Stimulated activated CD4-positive, alpha-beta T cell treated with anti-CD3 and anti-CD28 coated beads, Interleukin-4, amount 100 ng/mL, for 4 hours (primary cell): Measurements from ENCODE around the gene RALGAPA2.

Experiments used
- DNase-seq, 2 experiments: peaks; one replicate each; pipeline ENCODE4 v3.0.0-alpha.2; 2020

The RALGAPA2 gene

DNA sequence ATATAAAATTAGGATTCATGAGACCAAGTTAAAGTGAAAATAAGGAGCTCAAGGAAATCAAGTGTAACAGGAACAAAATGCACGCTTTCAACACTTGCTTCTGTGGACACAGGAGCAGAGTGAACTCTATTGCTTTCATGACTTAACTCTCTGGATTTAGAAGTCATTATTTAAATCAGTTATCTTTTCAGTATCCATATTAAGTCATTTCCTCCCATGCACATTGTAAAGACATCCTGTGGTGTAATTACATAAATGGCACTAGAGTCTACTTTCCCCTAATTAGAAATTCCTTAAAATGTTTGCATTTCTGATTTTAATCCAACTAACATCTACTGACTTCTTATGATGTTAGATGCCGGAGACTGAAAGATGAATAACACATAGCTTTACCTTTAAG lies 256.5 kb downstream of the RALGAPA2 start:
- no peak for DNase-seq

DNA sequence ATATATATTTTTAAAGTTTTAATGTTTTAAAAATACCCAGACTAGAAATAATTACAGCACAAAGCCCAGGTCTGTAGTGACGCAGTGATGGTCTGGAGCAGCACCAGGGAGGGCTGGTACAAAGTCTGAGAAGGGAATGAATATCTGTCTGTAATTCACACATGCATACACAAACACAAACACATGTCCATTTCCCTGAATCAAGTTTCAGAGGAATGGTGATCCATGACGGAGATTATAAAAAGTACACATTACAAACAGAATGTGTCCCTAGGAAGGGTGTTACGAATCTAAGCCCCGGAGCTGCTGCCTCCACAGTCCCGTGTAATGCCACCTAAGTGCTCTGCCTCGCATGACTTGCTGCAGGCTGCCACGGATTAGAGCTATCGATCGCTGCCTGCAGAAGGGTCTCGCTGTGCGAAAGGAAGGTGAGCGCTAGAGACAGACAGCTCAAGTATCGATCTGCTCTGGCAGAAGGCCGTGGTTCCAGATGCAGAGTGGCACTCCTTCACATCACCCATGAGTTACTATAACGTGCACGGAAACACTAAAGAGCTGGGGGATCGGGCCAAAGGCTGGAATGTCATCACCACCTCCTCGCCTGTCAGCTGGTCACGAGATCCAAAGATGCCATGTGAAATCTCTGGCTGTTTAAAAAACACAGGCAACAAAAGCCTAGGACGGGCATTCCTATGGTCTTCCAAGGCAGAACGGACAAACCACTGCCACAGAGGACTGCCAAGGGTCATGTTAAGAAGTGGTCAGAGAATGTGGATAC lies 257.4 kb downstream of the RALGAPA2 start:
- DNase-seq: no peak

DNA sequence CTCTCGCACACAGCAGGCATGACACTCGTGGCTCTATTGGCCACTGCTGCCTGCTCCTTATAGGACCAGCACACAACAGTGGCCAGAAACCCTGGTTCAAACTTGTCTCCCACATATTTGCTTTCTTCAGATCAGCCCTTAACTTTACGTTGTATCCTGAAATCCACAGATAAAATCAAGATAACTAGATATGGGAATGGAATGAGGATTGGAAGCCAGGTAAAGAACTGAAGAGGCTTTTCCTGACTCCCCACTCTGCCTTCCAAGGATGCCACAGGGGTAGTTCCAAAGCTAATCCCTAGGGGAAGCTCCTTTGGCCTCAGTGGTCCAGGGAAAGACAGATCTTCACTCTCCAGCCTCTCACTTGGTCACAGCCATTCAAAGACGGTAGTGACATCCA lies 258.1 kb downstream of the RALGAPA2 start:
- DNase-seq: no peak

DNA sequence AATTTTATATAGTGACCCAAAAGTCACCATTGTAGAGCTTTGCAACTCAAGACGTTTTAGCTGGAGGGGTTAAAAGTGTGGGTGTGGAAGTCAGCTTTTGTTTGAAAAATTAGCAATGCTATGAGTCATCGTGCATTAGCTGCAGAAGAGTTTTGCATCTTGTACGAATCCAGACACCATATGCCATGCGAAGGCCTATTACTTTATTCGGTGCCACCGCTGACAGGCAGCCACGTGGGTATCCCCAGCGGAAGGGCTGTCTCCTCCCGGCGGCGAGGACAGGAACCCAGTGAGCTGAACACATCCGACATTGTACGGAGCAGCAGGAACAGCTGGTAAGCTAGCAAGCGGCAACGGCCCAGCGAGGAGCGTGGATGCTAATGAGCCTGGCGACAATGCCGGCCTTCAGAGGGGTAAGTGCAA lies 260.2 kb downstream of the RALGAPA2 start:
- peak; percentile 44 to 58 for DNase-seq

DNA sequence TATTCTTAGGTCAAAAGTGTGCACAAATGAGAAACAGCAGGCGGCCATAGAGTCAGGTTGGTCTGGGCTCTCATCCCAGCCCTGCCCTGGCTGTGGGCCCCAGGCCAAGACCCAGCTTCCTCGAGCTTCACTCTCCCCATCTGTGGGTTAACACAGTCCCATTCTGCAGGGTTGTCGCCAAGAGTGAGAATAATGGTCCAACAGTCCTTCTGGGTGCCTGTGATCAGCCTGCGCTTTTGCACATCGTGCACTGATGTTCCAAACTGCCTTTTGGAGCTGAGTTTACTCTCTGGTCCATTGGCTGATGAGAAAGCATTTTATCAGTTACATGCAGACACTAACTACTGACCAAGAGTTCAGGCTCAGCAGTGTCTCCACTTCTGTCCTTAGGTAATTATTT lies 261.9 kb downstream of the RALGAPA2 start:
- no peak for DNase-seq

DNA sequence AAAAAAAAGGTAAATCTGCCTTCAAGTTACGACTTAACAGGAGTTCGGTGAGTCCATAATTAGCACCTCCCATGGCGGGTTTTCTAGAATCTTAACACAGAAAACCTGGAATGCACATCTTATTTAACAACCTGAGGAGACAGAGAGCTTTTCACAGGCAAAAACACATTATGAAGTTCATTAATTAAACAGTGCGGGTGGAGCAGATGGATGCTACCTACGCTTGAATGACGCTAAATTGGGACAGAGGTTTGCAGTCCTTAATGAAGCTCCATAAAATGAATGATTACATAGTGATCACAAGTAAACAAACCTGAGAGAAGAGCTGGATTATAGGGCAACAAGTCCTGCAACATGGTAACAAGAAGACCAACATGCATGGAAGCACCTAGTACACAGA lies 263.6 kb downstream of the RALGAPA2 start:
- no peak for DNase-seq

DNA sequence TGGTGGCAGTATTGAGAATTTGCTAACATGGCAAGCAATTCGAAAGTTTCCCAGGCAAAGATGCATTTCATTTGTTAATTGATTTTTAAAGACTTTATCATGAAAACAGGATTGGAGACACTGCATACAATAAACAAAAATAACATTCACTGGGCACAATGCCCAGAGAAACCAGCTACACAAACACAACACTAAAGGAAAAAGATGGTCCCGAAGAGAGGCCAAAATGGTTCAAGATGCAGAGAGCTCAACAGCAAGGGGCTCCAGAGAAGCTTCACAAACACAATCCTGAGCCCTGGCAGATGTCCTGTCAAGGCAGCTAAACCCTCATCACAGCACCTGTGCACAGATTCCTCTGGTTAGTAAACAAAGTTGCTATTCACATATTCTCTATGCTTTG lies 265.2 kb downstream of the RALGAPA2 start:
- DNase-seq: no peak

DNA sequence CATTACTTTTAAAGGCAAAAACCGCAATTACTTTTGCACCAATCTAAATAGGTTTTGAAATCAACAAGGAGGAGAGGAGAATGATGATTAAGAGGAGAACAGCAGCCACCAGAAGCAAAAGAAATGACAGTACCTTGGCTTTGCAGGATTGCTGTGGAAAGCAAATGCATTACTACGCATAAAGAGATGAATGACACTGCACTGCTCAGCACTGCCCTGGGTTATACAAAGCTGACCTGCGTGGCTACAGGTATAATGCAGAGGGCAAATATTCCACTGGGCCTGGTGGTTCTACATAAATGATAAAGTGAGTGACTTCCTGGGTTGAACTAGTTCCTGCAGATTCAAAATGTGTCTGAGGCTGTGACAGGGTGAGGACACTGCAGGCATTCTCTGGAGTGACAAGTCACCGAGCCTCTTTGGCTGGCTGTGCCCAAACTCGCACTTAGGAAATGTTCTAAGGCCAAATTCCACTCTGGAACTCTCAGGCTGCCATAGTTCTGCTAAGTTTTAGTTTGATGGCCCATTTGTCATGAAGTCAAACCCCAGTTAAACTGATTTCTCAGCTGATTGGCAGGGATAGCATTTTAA lies 265.9 kb downstream of the RALGAPA2 start:
- DNase-seq: no peak

DNA sequence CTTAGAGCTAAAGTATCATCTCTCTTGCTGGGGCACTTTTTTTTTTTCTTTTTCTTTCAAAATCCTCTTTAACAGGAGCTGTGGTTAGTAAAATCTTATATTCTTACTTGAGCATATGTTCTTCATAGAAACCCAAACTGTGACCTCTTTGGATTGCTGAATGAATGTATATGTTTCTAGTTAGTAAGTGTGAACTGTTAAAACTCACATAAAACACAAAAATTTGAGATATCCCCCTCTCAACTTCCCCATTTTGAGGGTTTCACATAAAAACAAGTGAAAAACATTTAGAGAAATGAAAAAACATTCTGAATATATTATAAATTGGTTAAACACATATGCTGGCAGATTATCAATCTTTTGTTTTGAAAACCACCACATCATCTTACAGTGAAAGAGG lies 266.4 kb downstream of the RALGAPA2 start:
- DNase-seq: no peak

DNA sequence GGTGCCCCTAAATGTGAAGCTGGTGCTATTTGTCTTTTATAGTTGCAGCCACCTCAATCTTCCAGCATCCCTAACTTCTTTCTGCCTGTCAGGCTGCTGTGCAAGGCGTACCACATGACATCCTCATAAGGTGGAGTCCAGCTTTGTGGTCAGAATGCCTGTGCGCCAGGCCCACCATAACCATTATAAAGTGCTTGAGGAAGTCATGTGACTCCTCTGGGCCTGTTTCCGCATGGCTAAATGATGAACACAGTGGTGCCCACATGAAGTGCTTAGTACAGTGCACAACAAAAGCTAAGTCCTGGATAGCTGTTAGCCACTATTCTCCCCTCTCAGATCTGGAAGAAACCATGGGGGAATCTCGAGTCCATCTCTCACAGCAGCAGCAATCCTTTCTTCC lies 268.9 kb downstream of the RALGAPA2 start:
- no peak for DNase-seq

DNA sequence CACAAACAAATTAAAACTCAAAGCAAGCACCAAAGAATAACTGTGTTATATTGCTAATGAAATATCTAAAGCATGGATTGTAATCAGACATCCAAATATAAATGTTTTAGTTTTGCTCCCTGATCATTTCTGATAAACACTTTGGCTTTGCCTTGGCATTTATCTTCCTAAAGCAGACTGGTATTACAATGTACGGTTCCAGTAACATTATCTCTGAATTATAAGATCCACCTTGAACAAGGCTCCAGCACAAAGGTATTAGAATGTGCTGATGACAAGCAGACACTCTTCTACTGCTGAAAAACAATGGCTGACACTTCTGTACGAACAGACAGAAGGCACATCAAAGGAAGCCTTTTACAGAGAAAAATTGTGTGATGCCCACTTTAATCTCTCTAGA lies 270.0 kb downstream of the RALGAPA2 start:
- no peak for DNase-seq

DNA sequence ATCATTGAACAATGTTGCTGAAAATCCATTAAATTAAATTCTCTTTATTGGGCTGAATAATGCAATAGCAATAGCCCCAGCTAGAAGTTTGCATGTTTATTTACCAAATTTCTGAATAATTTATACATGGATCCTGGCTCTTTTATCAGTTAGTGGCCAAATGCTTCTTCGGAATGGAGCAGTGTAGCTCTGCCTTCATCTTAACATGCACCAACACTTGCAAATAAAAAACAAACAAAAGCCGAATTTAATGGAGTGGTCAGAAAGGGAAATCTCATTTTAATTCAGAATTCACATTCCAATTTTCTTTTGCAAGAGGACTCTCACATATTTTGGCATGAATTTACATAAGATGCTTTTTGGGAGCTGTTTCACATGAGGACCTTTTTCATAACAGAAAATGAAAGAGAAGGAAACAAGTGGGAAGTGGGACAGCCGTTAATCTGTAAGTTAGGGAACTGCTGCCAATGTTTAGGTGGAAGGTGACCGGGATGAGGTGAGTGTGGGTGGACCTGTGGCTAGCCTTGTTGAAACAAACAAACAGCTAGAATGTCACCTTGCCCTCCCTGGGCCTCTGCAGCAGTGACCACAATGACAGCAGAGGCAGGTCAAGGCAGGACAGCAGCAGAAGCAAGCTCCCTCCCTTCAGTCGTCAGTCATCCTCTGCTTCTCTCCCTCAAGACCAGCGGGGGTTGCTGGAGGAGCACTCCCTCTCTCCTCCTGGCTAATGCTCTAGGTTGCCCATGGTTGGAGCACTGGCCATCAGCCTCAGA lies 271.4 kb downstream of the RALGAPA2 start:
- no peak for DNase-seq

DNA sequence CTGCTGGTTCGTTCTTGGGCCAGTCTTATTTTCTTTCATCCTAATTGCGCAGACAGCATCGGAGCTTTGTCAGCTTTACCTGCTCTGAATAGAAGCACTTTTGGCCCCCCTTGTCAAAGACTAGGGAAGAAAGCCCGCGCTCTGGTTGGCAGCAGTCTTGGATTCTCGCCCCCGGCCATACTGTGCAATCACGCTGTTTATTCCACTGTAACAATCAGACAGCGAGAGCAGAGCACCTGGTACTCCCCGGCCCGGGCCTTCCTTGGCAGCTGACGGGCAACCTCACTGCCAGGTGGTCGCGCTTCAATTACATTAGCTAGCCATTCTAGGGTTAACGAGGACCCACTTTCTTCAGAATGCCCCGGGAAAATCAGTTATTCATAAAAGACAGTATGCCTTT lies 272.0 kb downstream of the RALGAPA2 start:
- no peak for DNase-seq

DNA sequence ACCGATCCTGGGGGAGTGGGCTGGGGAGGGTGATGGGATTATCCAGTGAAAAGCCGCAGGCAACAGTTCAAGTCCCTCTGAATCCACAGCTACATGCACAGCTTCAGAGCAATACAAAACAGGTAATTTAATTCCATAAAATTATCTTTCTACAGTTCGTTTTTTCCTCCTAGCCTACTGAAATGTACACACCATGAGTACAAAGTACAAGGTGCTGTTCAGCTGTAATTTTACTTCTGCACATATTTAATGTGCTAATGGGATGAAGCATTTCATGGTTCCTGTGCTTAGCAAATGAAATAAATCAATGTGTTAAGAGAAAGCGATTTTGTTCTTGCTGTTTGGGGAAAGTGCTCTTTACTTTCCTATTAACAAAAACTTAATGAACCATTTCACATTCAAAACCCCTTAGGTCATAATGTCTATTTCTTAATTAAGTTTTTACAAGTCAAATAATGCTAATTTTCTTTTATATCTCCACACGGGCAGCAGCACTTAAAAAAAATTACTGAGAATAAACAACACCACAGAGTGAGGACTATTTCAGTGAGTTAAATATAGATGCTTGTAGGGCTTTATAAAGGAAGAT lies 272.7 kb downstream of the RALGAPA2 start:
- no peak for DNase-seq

DNA sequence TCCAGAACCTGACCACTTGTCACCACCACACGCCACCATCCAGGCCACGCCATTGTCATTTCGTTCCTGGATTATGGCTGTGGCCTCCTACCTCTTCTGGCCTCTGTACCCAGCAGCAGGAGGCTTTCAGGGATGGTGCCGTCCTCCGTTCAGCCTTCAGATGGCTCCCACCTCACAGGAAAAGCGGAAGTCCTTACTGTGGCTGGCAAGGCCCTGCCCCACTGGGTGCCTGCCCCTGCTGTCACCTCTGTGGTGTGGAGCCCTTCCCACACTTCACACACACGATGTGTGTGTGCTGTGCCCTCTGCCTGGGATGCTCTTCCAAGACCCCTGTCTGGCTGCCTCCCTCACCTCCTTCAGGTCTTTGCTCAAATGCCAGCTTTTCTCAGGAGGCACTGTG lies 275.1 kb downstream of the RALGAPA2 start:
- DNase-seq: no peak

DNA sequence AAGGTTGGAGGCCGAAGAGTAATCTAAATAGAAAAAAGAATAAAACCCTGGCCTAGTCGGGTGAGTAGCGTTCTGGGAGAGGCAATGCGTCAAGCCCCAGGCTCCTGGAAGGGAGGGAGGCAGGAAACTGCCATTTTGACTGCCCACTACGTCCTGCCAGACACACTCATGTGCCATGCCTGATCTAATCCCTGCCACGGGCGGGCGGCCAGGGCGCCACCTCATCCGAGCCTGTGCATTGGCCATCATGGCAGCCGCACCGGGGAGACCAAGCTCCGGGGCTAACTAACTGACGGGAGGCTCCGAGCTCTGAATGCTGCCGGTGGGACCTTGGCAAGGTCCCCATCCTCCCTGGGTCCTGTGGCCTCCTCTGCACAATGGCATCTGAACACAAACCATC lies 275.8 kb downstream of the RALGAPA2 start:
- no peak for DNase-seq

DNA sequence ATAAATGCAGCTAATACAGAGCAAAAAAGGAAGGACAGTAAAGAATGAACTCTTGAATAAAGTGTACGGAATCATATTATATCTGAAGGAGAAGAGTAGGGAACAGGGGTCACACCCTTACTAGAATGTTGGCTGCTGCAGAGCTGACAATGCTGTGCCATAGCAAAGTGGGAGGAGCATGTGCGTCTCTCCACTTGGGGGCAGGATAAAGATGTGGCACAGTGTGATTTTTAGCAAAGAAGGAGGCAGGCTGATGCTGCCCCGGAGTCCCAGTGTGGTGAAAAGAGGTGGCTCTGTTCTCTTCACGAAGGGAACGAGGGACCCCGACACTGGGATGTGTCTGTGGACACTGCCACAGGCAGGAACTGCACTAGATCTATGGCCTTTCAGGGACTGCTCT lies 277.0 kb downstream of the RALGAPA2 start:
- no peak for DNase-seq

DNA sequence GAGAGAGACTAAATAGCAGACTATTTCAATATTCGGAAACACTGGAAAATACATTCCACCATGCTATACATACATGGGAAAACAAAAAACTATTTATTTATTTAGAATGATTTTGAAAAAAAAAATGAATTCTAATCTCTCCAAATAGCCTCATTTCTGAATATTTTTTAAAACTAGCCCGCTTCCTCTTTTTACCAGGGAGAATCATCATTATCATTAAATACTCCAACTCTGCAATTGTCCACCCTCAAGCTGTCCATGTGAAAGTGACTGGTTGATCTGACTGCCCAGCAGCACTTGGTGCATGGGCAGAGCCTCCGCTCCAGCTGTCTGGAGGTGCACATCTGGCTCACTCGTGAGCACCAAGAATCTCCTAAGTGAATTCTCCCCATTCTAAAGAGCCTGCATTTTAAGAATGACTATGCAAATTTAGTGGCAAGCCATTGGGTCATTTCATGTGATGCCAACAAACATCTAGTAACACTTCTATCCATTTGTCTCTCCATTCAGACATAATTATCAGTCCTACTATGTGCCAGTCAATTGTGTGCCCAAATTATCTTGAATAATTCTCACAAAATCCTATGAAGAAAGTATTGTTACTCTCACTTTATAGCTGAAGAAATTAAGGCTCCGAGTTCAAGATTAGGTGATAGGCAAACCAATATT lies 279.7 kb downstream of the RALGAPA2 start:
- no peak for DNase-seq

DNA sequence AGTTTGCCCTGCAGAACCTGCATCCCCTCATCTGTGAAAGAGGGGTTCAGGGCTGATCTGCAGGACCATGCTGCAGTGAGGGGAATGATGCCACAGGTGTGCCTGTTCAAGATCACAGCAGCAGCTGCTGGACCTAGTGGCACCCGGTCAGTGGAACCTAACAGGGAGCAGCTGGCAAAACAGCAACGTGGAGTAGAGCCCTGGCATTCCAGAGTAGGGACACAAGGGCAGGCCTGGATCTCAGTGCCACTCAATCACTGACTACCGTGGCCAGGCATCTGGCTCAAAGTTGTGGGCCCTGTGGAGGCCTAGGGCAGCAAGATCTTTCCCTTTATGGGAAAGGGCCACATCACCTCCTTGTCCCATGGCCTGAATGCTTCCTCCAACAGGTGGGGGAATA lies 282.4 kb downstream of the RALGAPA2 start:
- no peak for DNase-seq

DNA sequence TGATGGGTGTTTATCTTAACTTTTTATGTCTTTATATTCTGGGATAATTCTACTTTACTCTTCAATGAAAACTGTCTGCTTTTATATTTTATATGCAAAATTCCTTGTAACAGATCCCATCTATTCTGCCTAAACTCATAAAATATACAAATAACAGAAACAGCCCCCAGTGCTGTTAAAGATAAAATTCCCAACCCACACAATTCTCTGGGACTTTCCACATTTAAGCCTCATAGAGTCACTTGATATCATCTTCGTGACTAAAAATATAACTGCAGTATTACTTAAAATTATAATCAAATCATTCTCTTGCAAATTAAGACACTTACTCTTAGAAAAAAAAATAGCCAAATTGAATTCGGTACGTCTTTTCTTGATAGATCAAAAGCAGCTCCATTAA lies 284.4 kb downstream of the RALGAPA2 start:
- no peak for DNase-seq

DNA sequence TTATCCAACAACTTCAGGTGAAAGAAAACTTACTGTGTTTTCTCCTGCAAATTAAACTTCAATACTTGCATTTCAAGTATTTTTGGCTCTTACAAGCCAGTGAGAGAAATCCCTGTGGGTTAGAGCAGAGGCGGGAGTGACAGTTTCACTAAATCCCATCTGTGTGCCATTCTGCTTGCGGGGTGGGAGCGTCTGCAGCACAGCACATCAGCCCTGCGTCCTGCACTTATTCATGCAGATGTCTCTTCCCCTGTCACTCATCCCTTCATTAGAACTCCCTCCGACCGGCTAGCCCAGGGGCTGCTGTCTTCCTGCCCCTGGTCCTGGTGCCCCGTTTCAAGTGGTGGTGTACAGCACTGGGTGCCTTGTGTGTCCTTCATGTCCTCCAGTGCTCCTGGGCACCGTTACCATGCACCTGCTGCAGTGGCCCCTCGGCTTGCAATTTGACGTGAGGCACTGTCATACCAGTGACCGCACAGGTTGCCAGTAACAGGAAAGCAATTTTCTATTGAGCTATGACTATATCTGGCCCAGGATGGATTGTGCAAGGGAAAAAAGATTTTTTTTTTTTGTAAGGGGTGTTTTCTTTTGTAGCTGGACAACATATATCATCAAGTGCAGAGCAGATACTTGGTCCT lies 285.1 kb downstream of the RALGAPA2 start:
- DNase-seq: no peak

DNA sequence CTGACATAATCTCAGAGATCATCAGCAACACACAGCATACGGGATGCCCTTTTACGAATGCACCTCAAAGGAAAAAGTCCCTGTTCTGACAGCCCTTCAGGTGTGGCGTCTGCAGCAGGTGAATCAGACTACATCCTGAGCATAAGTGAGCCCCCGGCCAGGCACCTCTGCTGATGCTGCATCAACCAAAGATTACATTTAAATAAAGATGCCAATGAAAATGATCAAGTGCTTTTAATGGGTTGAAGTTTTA lies 285.9 kb downstream of the RALGAPA2 start:
- no peak for DNase-seq
